ENCODE results near the gene MACF1.

- TF ChIP-seq, protein P1, sequence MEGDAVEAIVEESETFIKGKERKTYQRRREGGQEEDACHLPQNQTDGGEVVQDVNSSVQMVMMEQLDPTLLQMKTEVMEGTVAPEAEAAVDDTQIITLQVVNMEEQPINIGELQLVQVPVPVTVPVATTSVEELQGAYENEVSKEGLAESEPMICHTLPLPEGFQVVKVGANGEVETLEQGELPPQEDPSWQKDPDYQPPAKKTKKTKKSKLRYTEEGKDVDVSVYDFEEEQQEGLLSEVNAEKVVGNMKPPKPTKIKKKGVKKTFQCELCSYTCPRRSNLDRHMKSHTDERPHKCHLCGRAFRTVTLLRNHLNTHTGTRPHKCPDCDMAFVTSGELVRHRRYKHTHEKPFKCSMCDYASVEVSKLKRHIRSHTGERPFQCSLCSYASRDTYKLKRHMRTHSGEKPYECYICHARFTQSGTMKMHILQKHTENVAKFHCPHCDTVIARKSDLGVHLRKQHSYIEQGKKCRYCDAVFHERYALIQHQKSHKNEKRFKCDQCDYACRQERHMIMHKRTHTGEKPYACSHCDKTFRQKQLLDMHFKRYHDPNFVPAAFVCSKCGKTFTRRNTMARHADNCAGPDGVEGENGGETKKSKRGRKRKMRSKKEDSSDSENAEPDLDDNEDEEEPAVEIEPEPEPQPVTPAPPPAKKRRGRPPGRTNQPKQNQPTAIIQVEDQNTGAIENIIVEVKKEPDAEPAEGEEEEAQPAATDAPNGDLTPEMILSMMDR (conservative IDR thresholded peaks at IDR 0.05), result no peak
- TF ChIP-seq EZH2 (IDR thresholded peaks at IDR 0.05; ENCODE audit: low read depth), result no peak
Measured at GRCh38 chr1:39346872-39347271, 142.4 kb downstream of the MACF1 start.

Measured in PC-9 (cell line).